HG02588 (cell line): Measurements from ENCODE around the gene MBD3L3.
"Not testable (repeated sequence)": the region's sequence is repeated elsewhere in the genome, so short reads cannot be mapped to it uniquely, and the experiment has no call there.

Source experiments
- ATAC-seq: cut with Tn5 transposase; IDR thresholded peaks from one replicate; pipeline ENCODE4 v1.9.1; 2021; ENCODE audit warnings: mild to moderate bottlenecking, moderate library complexity; ENCODE audit not compliant: unreplicated experiment

The MBD3L3 gene

DNA sequence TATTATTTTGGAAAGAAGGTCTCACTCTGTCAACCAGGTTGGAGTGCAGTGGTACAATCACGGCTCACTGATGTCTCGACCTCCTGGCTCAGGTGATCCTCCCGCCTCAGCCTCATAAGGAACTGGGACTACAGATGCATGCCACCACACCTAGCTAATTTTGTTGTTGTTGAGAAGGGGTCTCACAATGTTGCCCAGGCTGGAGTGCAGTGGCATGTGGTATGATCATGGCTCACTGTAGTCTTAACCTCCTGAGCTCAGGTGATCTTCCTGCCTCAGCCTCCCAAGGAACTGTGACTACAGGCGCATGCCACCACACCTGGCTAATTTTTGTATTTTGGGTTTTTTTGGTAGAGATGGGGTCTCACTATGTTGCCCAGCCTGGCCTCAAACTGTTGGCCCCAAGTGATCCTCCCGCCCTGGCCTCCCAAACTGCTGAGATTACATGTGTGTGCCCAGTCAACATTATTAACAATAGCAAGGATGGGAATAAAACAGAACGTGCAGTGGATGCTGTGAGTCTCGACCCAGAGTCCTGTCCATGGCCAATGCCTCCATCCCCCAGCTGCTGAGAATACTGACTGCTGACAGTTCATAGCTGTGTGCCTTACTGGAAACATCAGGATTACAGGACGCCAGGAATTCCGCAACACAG is 5.4 kb upstream of the MBD3L3 start:
- no peak for ATAC-seq

DNA sequence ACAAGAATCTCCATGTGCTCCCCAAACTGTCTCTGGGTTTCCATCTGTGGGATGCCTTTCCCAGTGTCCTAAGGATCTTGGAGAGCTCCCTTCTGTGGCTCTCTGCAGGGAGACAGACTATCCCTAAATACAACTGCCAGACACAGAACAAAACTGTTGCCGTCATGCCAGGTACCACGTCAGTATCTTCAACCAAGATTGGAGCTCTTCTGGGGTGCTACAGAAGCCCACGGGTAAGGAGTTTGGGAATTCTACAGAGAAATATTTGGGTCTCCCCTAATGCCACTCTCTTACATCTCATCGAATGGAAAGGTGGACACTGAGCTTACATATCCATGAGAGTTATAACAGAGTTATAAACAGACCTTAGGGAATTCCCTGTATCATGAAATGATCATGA is 4.9 kb upstream of the MBD3L3 start:
- ATAC-seq: no peak

DNA sequence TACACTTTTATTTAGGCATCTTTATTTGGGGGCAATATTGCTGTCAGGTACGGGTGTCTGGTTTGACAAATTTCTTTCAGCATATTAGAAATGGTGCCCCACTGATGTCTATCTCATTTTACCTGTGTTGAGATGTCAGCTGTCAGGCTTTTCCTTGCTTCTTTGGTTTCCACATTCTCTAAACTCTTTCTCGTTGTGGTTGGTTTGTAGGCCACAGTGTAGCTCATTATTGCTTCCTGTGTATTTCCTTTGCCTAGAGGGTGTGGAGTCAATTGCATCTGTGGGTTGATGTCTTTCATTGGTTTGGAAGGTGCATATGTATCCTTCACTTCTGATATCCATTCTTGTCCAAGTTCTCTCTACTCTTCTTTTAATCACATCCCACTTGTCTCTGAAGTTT is 1.5 kb upstream of the MBD3L3 start:
- ATAC-seq: not testable (repeated sequence)

DNA sequence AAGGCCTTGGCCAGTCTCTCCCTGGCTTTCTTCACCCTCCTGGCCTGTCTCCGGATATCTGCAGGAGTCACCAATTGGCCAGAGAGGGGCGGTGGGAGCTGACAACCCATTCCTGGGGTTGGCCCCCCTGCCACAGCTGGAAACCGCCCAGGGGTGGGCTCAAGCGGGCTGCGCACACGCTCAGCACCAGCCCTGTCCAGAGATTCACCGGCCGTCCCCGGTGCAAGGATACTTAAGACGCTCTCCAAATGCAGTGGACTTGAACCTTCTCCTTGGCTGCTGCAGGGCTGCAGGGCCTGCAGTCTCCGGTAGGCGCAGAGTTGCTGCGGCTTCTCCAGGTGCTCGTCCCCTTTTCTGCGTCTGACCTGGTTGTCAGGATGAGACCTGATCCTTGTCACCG is 2.1 kb downstream of the MBD3L3 start:
- ATAC-seq: not testable (repeated sequence)

DNA sequence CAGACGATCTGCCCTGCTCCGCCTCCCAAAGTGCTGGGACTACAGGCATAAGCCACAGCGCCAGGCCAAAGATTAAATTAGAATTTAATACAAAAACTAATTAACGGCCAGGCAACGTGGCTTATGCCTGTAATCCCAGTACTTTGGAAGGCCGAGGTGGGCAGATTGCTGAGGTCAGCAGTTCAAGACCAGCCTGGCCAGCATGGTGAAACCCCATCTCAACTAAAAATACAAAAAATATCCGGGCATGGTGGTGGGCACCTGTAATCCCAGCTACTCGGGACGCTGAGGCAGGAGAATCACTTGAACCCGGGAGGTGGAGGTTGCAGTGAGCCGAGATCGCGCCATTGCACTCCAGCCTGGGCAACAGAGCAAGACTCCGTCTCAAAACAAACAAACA is 2.8 kb downstream of the MBD3L3 start:
- ATAC-seq: not testable (repeated sequence)

DNA sequence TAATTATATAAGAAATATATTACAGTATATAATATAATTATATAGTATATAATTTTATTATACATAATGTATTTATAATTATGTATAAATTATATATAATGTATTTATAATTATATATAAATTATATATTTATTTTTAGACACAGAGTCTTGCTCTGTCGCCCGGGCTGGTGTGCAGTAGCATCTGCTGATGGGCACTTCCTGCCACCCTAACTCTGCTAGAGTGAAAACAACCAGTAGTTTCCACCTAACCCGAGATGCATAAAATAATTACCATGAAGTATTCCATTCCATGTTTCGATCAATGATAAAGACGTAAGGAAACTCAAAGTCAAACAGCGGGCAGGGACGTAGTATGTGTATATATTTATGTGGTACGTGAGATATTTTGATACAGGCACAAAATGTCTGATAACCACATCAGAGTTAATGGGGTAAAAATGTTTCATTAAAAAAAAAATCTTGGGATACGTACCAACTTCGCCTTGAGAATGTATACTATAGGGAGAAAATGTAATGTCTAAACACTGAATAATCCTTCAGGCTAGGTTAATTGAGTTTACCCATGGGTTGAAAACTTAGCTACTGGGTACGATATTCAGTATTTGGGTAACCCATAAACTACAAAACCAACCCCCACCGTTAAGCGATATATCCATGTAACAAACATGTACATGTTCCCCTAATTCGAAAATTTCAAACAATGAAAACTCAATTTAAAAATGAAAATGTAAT is 3.7 kb downstream of the MBD3L3 start:
- ATAC-seq: not testable (repeated sequence)

DNA sequence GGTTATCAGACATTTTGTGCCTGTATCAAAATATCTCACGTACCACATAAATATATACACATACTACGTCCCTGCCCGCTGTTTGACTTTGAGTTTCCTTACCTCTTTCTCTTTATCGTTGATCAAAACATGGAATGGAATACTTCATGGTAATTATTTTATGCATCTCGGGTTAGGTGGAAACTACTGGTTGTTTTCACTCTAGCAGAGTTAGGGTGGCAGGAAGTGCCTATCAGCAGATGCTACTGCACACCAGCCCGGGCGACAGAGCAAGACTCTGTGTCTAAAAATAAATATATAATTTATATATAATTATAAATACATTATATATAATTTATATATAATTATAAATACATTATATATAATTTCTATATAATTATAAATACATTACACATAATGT is 5.6 kb downstream of the MBD3L3 start:
- ATAC-seq: not testable (repeated sequence)

DNA sequence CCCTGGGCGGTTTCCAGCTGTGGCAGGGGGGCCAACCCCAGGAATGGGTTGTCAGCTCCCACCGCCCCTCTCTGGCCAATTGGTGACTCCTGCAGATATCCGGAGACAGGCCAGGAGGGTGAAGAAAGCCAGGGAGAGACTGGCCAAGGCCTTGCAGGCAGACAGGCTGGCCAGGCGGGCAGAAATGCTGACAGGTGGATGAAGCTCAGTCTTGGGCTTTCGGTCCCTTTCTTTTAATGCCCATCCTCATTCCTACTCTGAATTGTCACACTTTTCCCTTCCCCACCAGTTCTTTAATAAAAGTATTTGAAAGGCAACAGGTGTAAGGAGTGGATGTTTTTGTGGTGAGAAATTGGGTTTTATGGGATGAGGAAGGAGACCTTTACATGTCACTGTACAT is 7.1 kb downstream of the MBD3L3 start:
- ATAC-seq: not testable (repeated sequence)

DNA sequence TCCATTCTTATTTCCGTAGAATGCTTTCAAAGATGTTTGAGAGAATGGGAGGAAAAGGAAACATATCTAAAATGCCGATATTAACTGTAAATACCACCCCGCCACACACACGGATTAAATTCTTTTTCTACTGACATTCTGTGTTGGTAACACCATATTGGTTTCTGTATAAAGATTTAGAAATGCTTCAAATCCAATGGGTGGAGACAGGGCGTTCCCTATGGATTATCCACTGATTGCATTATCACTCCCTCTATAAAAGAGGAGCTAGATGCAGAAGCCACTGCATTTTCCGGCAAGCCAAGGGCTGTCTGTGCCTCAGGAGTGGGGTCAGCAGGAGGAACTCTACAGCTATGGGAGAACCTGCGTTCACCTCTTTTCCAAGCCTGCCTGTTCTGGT is 9.5 kb downstream of the MBD3L3 start, which contains the start of gene MBD3L2:
TSS of gene MBD3L2 (plus strand) at position 301 of the 400 bp plus-strand sequence. CDS start at position 354, 53 bp downstream.
- ATAC-seq: not testable (repeated sequence)

DNA sequence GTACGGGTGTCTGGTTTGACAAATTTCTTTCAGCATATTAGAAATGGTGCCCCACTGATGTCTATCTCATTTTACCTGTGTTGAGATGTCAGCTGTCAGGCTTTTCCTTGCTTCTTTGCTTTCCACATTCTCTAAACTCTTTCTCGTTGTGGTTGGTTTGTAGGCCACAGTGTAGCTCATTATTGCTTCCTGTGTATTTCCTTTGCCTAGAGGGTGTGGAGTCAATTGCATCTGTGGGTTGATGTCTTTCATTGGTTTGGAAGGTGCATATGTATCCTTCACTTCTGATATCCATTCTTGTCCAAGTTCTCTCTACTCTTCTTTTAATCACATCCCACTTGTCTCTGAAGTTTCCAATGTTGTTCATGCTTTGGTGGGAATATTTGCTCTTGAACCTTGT is 16.9 kb downstream of the MBD3L3 start:
- not testable (repeated sequence) for ATAC-seq

DNA sequence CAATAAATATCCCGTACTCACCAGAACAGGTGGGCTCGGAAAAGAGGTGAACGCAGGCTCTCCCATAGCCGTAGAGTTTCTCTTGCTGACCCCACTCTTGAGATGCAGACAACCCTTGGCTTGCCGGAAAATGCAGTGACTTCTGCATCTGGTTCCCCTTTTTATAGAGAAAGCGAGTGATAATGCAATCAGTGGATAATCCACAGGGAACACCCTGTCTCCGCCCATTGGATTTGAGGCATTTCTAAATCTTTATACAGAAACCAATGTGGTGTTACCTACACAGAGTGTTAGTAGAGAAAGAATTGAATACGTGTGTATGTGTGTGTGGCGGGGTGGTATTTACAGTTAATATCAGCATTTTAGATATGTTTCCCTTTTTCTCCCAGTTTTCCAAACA is 18.4 kb downstream of the MBD3L3 start, which contains the start of gene MBD3L4:
TSS of gene MBD3L4 (minus strand) at position 101 of the 400 bp plus-strand sequence. CDS start at position 66, 35 bp downstream.
- not testable (repeated sequence) for ATAC-seq

DNA sequence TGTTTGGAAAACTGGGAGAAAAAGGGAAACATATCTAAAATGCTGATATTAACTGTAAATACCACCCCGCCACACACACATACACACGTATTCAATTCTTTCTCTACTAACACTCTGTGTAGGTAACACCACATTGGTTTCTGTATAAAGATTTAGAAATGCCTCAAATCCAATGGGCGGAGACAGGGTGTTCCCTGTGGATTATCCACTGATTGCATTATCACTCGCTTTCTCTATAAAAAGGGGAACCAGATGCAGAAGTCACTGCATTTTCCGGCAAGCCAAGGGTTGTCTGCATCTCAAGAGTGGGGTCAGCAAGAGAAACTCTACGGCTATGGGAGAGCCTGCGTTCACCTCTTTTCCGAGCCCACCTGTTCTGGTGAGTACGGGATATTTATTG is 28.2 kb downstream of the MBD3L3 start, which contains the start of gene MBD3L5:
TSS of gene MBD3L5 (plus strand) at position 301 of the 400 bp plus-strand sequence. CDS start at position 335, 34 bp downstream.
- not testable (repeated sequence) for ATAC-seq

DNA sequence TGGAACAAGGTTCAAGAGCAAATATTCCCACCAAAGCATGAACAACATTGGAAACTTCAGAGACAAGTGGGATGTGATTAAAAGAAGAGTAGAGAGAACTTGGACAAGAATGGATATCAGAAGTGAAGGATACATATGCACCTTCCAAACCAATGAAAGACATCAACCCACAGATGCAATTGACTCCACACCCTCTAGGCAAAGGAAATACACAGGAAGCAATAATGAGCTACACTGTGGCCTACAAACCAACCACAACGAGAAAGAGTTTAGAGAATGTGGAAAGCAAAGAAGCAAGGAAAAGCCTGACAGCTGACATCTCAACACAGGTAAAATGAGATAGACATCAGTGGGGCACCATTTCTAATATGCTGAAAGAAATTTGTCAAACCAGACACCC is 29.7 kb downstream of the MBD3L3 start:
- not testable (repeated sequence) for ATAC-seq

DNA sequence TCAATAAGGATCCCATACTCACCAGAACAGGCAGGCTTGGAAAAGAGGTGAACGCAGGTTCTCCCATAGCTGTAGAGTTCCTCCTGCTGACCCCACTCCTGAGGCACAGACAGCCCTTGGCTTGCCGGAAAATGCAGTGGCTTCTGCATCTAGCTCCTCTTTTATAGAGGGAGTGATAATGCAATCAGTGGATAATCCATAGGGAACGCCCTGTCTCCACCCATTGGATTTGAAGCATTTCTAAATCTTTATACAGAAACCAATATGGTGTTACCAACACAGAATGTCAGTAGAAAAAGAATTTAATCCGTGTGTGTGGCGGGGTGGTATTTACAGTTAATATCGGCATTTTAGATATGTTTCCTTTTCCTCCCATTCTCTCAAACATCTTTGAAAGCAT is 37.1 kb downstream of the MBD3L3 start, which contains the start of gene MBD3L2B:
TSS of gene MBD3L2B (minus strand) at position 101 of the 400 bp plus-strand sequence. CDS start at position 67, 34 bp downstream.
- not testable (repeated sequence) for ATAC-seq

DNA sequence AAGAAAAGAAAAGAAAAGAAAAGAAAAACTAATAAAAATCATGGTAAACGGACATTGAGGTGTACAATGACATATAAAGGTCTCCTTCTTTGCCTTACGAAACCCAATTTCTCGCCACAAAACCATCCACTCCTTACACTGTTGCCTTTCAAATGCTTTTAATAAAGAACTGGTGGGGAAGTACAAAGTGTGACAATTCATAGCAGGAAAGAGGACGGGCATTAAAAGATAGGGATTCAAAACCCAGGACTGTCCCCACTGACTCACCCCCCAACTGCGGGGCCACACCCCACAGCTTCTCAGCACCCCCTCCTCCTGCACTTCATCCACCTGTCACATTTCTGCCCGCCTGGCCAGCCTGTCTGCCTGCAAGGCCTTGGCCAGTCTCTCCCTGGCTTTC is 39.6 kb downstream of the MBD3L3 start:
- ATAC-seq: no peak

DNA sequence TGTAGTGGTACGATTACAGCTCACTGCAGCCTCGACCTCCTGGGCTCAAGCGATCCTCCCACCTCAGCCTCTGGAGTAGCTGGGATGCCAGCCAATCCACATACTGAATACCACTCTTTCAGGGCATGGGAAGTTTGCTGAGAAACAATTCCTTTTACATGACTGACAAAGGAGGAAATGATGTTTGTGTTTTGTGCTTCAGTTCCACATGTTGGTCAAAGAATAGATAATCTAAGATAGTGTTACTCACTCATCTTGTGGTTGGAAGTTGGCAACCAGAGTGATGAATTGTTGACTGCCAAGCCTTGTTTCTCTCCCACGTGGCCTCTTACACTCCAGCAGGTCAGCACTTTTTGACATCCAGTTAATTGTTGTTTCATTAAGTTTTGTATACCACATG is 44.8 kb downstream of the MBD3L3 start:
- ATAC-seq: no peak

DNA sequence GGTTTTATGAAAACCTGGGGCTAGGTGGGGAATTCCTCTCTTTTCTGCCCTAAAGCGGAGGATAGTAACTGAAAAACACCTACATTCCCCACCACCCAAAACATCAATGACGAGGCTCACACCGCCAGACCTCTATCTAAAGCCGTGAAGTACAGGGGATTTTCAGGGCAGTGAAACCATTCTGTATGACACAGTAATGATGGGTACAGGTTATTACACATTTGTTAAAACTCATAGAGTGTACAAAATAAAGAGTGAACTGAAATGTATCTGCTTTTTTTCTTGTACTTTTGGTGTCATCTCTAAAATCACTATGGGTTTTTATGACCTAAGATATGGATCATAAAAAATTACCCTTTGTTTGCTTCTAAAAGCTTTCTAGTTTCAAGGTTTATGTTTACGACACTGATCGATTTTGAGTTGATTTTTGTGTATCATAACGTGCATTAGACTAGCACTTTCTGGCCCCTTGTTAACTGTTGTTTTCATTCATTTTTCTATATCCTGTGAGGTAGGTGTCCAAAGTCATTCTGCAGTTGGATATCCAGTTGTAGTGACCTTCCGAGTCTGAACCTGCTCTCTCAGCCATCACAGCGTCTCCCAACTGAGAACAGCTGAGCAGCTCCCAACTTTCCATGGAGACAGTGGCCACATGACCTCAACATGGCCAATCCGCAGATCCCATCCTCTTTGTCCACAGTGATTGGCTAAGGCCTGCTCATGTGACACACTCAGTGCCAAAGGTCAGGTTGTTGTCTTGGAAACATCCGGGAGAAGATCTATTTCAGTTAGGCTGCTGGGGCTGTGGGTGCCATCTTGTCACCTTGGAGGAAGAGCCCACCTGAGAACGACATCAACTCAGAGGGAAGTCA is 47.5 kb downstream of the MBD3L3 start:
- ATAC-seq: no peak

DNA sequence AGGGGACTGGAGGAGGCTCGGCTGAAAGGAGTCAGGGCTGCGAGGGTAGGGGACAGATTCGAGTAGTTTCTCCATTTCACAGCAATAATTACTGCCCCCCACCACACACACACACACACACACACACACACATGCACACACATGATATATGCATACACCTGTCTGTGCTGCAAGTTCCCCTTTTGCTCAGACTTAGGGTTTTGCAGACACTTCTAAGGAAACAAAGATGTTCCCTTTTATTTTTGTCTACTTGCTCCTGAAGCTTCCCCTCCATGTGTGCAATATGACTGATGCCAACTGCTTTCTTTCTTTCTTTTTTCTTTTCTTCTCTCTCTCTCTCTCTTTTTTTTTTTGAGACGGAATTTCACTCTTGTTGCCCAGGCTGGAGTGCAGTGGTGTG is 50.6 kb downstream of the MBD3L3 start:
- ATAC-seq: no peak
